Activated naive CD8-positive, alpha-beta T cell treated with anti-CD3 and anti-CD28 coated beads, Interleukin-2, amount 10 ng/mL, durations not matched to agents 7 days and 5 days (primary cell): ENCODE measurements around the gene PLEKHA4. TPM values are rescaled to one million over a fixed set of nuclear protein-coding genes. Genes with fewer than 3 reads are reported as not detected.
A peak's percentile ranks its signal among the peaks of the same experiment; 100 is the strongest.
"Not testable (repeated sequence)": the region's sequence is repeated elsewhere in the genome, so short reads cannot be mapped to it uniquely, and the experiment has no call there.

Experiments used
- ATAC-seq: fragments of 150-1000 bp; cut with Tn5 transposase; one replicate; pipeline ENCODE4 v1.10.0; 2021; ENCODE audit warnings: low read depth, moderate library complexity
- POLR2A ChIA-PET: fragments of 350-600 bp; sonication (Branson Sonifier 250); formaldehyde crosslinking; loops from one replicate; lab custom pipeline; 2021; ENCODE audit warnings: antibody characterized with exemption; lab: Charles Lee
- DNase-seq: peaks from one replicate; pipeline ENCODE4 v3.0.0; 2021
- H3K27ac Mint-ChIP-seq: one replicate; pipeline ENCODE4 v1.8.0; 2022; ENCODE audit warnings: mild to moderate bottlenecking, mixed read lengths
- H3K27me3 Mint-ChIP-seq: one replicate; pipeline ENCODE4 v1.8.0; 2022; ENCODE audit warnings: mild to moderate bottlenecking, moderate library complexity, mixed read lengths
- H3K36me3 Mint-ChIP-seq: one replicate; pipeline ENCODE4 v1.8.0; 2021; ENCODE audit warnings: mild to moderate bottlenecking, mixed read lengths
- H3K4me1 Mint-ChIP-seq: one replicate; pipeline ENCODE4 v1.8.0; 2021; ENCODE audit warnings: mixed read lengths
- H3K4me3 Mint-ChIP-seq: one replicate; pipeline ENCODE4 v1.8.0; 2022; ENCODE audit warnings: mild to moderate bottlenecking, moderate library complexity, mixed read lengths
- H3K9me3 Mint-ChIP-seq: one replicate; pipeline ENCODE4 v1.8.0; 2021; ENCODE audit warnings: mixed read lengths
- total RNA-seq, 2 experiments: library from RNA; stranded (reverse); gene quantifications; one replicate each; pipeline ENCODE4 v1.2.3, GENCODE V29; 2021

The PLEKHA4 gene, protein sequence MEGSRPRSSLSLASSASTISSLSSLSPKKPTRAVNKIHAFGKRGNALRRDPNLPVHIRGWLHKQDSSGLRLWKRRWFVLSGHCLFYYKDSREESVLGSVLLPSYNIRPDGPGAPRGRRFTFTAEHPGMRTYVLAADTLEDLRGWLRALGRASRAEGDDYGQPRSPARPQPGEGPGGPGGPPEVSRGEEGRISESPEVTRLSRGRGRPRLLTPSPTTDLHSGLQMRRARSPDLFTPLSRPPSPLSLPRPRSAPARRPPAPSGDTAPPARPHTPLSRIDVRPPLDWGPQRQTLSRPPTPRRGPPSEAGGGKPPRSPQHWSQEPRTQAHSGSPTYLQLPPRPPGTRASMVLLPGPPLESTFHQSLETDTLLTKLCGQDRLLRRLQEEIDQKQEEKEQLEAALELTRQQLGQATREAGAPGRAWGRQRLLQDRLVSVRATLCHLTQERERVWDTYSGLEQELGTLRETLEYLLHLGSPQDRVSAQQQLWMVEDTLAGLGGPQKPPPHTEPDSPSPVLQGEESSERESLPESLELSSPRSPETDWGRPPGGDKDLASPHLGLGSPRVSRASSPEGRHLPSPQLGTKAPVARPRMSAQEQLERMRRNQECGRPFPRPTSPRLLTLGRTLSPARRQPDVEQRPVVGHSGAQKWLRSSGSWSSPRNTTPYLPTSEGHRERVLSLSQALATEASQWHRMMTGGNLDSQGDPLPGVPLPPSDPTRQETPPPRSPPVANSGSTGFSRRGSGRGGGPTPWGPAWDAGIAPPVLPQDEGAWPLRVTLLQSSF
- total RNA-seq: 1 to 10 TPM; 4.0 to 7.0 TPM

- Mint-ChIP-seq H3K9me3 (no peaks in the 10 kb centered on the region), H3K4me3 (no peak within 1 kb of the TSS), H3K36me3 (peaks cover 5% of the 10 kb centered on the region), H3K27ac (no peak within 1 kb of the TSS), H3K4me1 (peaks cover 9% of the 10 kb centered on the region), H3K27me3 (peaks cover 6% of the 10 kb centered on the region)
- ATAC-seq: no peak
- POLR2A ChIA-PET: no interaction called here
- no peak for DNase-seq
Measured at GRCh38 chr19:48868114-48868886, at the start of gene PLEKHA4. Gene PLEKHA4, minus strand, starts transcription at chr19:48868617. Its CDS starts 997 bp downstream, at chr19:48867620.

DNA sequence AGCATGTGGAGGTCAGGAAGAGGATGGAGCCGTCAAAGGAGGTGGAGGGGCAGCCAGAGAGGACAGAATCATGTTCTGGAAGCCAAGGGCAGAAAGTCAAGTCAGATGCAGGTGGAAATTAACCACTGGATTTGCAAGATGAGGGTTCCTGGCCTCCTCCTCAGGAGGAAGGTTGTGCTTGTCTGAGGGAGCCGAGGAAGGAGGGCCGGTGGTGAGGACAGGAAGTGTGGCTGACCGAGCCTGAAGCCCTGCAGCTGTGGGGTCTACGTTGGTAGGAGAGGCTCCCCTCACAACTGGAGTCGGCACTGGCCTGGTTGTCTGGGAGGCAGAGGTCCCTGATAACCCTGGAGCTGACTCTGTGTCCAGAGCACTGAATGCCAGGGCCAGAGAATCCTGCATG is 49.7 kb upstream of the PLEKHA4 start:
- H3K36me3 Mint-ChIP-seq: peaks cover 20% of the 10 kb centered on the region
- H3K4me3 Mint-ChIP-seq: no peak overlapping the region
- no peaks in the 10 kb centered on the region for H3K9me3 Mint-ChIP-seq
- H3K27me3 Mint-ChIP-seq: no peaks in the 10 kb centered on the region
- POLR2A ChIA-PET: interaction anchor here (0.6 to 2.7 kb wide), 3 partner anchors 18 to 170 kb away, joined by 3 to 5 read pairs (median 5); partner anchors contain the start of genes GYS1, NUCB1 and RUVBL2
- no peak for DNase-seq
- peak overlapping the region; percentile 48 for H3K27ac Mint-ChIP-seq
- no peaks in the 10 kb centered on the region for H3K4me1 Mint-ChIP-seq
- ATAC-seq: no peak

- Mint-ChIP-seq H3K36me3 (peaks cover 31% of the 10 kb centered on the region), H3K4me1 (no peaks in the 10 kb centered on the region), H3K27ac (no peak overlapping the region), H3K27me3 (no peaks in the 10 kb centered on the region), H3K4me3 (no peak overlapping the region), H3K9me3 (no peaks in the 10 kb centered on the region)
- ATAC-seq (no peak), DNase-seq (no peak)
- POLR2A ChIA-PET: interaction anchor here (0.8 to 1.2 kb wide), 2 partner anchors 16 to 44 kb away, joined by 3 read pairs; partner anchors contain the start of genes NUCB1 and PPP1R15A
Measured at GRCh38 chr19:48915757-48916156, 47.3 kb upstream of the PLEKHA4 start.

DNA sequence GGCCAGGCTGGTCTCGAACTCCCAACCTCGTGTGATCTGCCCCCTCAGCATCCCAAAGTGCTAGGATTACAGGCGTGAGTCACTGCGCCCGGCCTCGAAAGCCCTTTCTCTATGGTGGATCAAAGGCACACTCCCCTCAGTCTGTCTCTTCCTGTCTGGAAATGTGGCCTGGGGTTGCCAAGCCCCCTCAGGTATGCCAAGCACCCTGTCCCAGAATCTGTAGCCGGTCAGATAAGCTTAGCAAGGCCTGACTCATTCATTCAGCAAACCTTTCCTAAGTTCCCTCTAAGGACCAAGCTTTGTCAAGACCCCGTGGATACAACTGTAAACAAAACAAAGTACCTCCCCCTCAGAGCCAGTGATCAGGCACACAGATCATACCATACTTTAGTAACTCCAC is 45.8 kb upstream of the PLEKHA4 start:
- H3K27me3 Mint-ChIP-seq: no peaks in the 10 kb centered on the region
- H3K4me3 Mint-ChIP-seq: no peak overlapping the region
- POLR2A ChIA-PET: interaction anchor here (0.7 to 1.2 kb wide), 2 partner anchors 12 to 57 kb away, joined by 4 read pairs; no protein-coding TSS in a partner anchor
- DNase-seq (no peak), ATAC-seq (no peak)
- peak overlapping the region; percentile 16 for H3K27ac Mint-ChIP-seq
- H3K36me3 Mint-ChIP-seq: peaks cover 34% of the 10 kb centered on the region
- no peaks in the 10 kb centered on the region for H3K9me3 Mint-ChIP-seq
- H3K4me1 Mint-ChIP-seq: no peaks in the 10 kb centered on the region

DNA sequence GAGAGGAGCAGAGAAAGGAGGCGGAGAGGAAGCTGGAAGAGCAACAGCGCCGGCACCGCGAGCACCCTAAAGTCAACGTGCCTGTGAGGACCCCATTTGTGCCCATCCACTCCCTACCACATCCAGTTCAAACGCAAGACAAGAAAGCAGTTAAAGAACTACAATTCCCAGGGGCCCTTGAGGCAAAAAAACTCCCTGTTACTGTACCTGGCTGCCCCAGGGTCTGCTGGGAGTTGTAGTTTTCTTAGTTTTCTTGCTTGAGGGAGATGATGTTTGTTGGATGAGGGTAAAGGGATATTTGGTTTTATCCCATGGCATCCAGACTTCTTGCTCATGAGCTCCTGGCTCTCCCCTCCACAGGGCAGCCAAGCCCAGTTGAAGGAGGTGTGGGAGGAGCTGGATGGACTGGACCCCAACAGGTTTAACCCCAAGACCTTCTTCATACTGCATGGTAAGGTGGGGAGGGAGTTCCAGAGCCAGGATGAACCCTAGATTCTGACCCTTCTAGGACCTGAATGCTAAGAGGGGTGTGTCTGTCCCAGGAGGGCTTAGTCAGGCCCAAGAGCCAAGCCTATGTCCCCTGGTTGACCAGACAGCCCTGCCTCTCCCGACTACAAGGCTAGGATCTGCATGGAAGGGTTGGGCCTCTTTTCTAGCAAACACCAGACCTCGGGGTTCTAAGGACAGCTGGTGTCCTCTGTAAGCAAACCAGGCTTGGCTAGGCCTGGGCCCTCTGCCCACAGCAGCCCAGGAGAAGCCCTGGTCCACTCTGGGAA is 44.9 kb upstream of the PLEKHA4 start:
- Mint-ChIP-seq H3K9me3 (no peaks in the 10 kb centered on the region), H3K36me3 (peaks cover 36% of the 10 kb centered on the region), H3K4me3 (no peak overlapping the region), H3K27ac (no peak overlapping the region), H3K27me3 (no peaks in the 10 kb centered on the region), H3K4me1 (no peaks in the 10 kb centered on the region)
- ATAC-seq (peak; percentile 30), DNase-seq (no peak)
- POLR2A ChIA-PET: interaction anchor here (0.7 to 1.1 kb wide), 2 partner anchors 14 to 58 kb away, joined by 3 to 4 read pairs; partner anchors contain the start of gene NUCB1

DNA sequence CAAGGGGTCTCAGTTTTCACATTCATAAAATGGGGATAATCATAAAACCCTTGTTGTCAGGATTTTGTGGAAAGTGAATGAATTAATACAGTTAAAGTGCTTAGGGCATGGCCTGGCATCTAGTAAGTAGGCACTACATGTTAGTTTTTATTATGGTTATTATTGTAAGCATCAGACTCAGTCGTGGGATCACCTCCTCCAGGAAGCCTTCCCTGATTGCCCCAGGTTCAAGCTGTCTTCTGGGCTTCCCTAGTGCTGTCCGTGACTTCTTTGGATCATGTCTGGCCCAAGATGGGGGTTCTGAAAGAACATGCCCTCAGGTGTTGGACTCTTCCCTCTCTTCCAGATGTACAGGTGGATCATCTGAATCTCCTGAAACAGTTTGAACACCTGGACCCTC is 42.4 kb upstream of the PLEKHA4 start:
- POLR2A ChIA-PET: interaction anchor here (0.7 to 2.1 kb wide), 2 partner anchors 36 to 58 kb away, joined by 5 read pairs; no protein-coding TSS in a partner anchor
- Mint-ChIP-seq H3K4me3 (no peak overlapping the region), H3K4me1 (peaks cover 2% of the 10 kb centered on the region), H3K9me3 (no peaks in the 10 kb centered on the region), H3K27ac (no peak overlapping the region), H3K36me3 (peaks cover 41% of the 10 kb centered on the region), H3K27me3 (no peaks in the 10 kb centered on the region)
- no peak for ATAC-seq
- no peak for DNase-seq

DNA sequence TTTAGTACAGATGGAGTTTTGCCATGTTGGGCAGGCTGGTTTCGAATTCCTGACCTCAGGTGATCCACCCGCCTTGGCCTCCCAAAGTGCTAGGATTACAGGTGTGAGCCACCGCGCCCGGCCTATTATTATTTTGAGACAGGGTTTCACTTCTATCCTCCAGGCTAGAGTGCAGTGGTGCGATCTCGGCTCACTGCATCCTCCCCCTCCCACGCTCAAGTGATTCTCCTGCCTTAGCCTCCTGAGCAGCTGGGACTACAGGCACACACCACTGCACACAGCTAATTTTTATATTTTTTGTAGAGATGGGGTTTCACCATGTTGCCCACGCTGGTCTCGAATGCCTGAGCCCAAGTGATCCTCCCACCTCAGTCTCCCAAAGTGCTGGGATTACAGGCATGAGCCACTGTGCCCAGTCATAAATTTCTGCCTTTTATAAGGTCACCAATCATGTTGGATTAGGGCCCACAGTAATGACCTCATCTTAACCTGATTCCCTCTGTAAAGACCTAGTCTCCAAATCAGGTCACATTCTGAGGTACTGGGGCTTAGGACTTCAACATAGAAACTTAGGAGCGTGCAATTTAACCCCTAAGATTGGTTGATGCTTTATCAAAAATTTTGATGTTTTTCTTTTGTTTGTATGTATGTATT is 41.1 kb upstream of the PLEKHA4 start:
- H3K27ac Mint-ChIP-seq, DNase-seq, H3K4me1 Mint-ChIP-seq, H3K27me3 Mint-ChIP-seq, H3K9me3 Mint-ChIP-seq, ATAC-seq, H3K4me3 Mint-ChIP-seq, POLR2A ChIA-PET: not testable (repeated sequence)
- peaks cover 49% of the 10 kb centered on the region for H3K36me3 Mint-ChIP-seq

DNA sequence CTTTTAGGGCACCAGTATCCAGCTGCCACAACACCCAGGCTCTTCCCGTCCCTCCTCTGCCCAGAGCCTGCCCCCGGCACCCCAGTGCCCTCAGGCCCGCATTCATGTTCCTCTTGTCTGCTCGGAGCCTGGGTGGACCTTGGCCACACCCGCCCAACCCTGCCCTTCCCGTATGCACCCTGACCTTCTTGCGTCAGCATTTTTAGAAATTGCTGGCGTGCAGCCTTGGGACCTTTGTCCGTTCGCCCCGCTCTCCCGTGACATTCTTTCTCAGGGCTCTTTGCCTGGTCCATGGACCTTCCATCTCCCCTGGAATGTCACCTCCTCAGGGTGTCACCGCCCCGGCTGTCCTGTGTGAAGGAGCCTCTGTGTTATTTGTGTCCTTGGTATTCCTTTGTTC is 39.3 kb upstream of the PLEKHA4 start:
- Mint-ChIP-seq H3K9me3 (no peaks in the 10 kb centered on the region), H3K36me3 (peaks cover 51% of the 10 kb centered on the region), H3K27ac (peak overlapping the region; percentile 34), H3K27me3 (no peaks in the 10 kb centered on the region), H3K4me1 (peaks cover 5% of the 10 kb centered on the region), H3K4me3 (no peak overlapping the region)
- no peak for ATAC-seq
- POLR2A ChIA-PET: no interaction called here
- no peak for DNase-seq

- Mint-ChIP-seq H3K4me1 (peaks cover 13% of the 10 kb centered on the region), H3K27me3 (no peaks in the 10 kb centered on the region), H3K36me3 (peaks cover 53% of the 10 kb centered on the region), H3K4me3 (no peak overlapping the region), H3K27ac (no peak overlapping the region), H3K9me3 (no peaks in the 10 kb centered on the region)
- POLR2A ChIA-PET: interaction anchor here (0.7 to 1.0 kb wide), 3 partner anchors 10 to 399 kb away, joined by 3 to 5 read pairs (median 4); no protein-coding TSS in a partner anchor
- ATAC-seq (no peak), DNase-seq (no peak)
Measured at GRCh38 chr19:48906324-48906723, 37.9 kb upstream of the PLEKHA4 start.

DNA sequence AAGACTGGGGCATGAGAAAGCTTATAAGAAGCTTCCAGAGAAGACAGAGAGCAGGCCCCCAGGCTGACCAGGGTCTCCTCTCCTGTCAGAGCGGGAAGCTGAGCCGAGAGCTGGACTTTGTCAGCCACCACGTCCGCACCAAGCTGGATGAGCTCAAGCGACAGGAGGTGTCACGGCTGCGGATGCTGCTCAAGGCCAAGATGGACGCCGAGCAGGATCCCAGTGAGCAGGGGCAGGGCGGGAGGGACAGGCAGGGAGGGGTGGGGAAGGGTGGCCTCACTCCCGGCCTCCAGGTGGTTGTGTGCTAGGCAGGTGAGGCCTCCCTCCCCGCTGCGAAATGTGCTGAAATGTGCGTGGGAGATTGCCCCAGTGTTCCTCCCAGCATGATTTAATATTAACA is 37.2 kb upstream of the PLEKHA4 start:
- POLR2A ChIA-PET: interaction anchor here (0.7 to 1.9 kb wide), 2 partner anchors 34 to 400 kb away, joined by 3 to 5 read pairs; partner anchors contain the start of gene PPP1R15A

GRCh38 chr19:48903788-48904187 is 35.4 kb upstream of the PLEKHA4 start:
- H3K27ac Mint-ChIP-seq, H3K27me3 Mint-ChIP-seq, H3K4me3 Mint-ChIP-seq, H3K9me3 Mint-ChIP-seq, DNase-seq, ATAC-seq, POLR2A ChIA-PET: not testable (repeated sequence)
- Mint-ChIP-seq H3K4me1 (peaks cover 21% of the 10 kb centered on the region), H3K36me3 (peaks cover 54% of the 10 kb centered on the region)

More for the DNA sequence above, 37.2 kb upstream of the PLEKHA4 start:
- Mint-ChIP-seq H3K9me3 (no peaks in the 10 kb centered on the region), H3K27ac (no peak overlapping the region), H3K27me3 (no peaks in the 10 kb centered on the region), H3K4me1 (peaks cover 15% of the 10 kb centered on the region), H3K36me3 (peaks cover 56% of the 10 kb centered on the region), H3K4me3 (no peak overlapping the region)
- ATAC-seq (no peak), DNase-seq (no peak)
